Aorta (tissue), 5 donors: Measurements from ENCODE around the gene MAST4. TPM values are rescaled to one million over a fixed set of nuclear protein-coding genes. Genes with fewer than 3 reads are reported as not detected.

Experiments
- ATAC-seq: fragments of 200-7000 bp; cut with Tn5 transposase; one replicate; pipeline ENCODE4 v1.9.1; 2022; ENCODE audit warnings: moderate library complexity; ENCODE audit not compliant: low FRiP score
- DNase-seq, 2 donors: peaks; one replicate each; pipeline ENCODE4 v3.0.0-alpha.2; 2020
- H3K27ac ChIP-seq, 2 donors: one replicate each; pipeline ENCODE4 v1.5.1; 2013; ENCODE audit warnings: low read length in 2 of 2, mild to moderate bottlenecking in 2 of 2, moderate library complexity in 2 of 2, control low read depth in 1 of 2, inconsistent platforms in 1 of 2, low read depth in 1 of 2
- H3K27me3 ChIP-seq, 2 donors: one replicate each; pipeline ENCODE4 v1.6.1; 2013; ENCODE audit warnings: control low read depth in 1 of 2, low read length in 1 of 2, mild to moderate bottlenecking in 1 of 2, moderate library complexity in 1 of 2; ENCODE audit not compliant: insufficient read depth in 2 of 2, control insufficient read depth in 1 of 2
- H3K36me3 ChIP-seq, 2 donors: one replicate each; pipeline ENCODE4 v1.6.1; 2013; ENCODE audit warnings: control low read depth in 1 of 2, low read length in 1 of 2, mild to moderate bottlenecking in 1 of 2; ENCODE audit not compliant: insufficient read depth in 2 of 2, control insufficient read depth in 1 of 2
- H3K4me1 ChIP-seq, 2 donors: one replicate each; pipeline ENCODE4 v1.6.1; 2013; ENCODE audit warnings: low read length in 2 of 2, control low read depth in 1 of 2, mild to moderate bottlenecking in 1 of 2, moderate library complexity in 1 of 2; ENCODE audit not compliant: insufficient read depth in 2 of 2, control insufficient read depth in 1 of 2
- H3K4me3 ChIP-seq, 2 donors: one replicate each; pipeline ENCODE4 v1.5.1; 2013; ENCODE audit warnings: low read length in 2 of 2, control low read depth in 1 of 2, mild to moderate bottlenecking in 1 of 2
- H3K9me3 ChIP-seq: one replicate; pipeline ENCODE4 v1.6.1; 2013; ENCODE audit warnings: mild to moderate bottlenecking, low read length; ENCODE audit not compliant: control insufficient read depth
- WGBS, 2 donors: extraction: QIAGEN DNeasy Blood & Tissue Kit; methylation state at CpG; one replicate each; pipeline ENCODE4 v1.1.7; 2013; 5-methylcytosine and 5-hydroxymethylcytosine counted together
- intact Hi-C, 2 donors: fragments of 100-400 bp; cut with DNase I; formaldehyde crosslinking; loops; one replicate each; pipeline versions ENCODE4 v1.14.2 to v1.15.0; 2022
- polyA plus RNA-seq, 2 donors: library from polyadenylated mRNA; stranded (reverse); fragments of 200-250 nt; gene quantifications; one replicate each; pipeline ENCODE4 v1.2.3, GENCODE V29; 2013
- total RNA-seq, 2 donors: library from RNA; stranded (reverse); fragmentation: NEBNext Ultra II Directional; extraction: Animal tissue kit (Norgen Biotek cat#: 25700); gene quantifications; one replicate each; pipeline ENCODE4 v1.2.1, GENCODE V29; 2021
- donor health status: healthy with polysubstance abuse.
- donor health status: Bipolar disorder and iron deficiency.
- donor health status: DM: no; HTN: no; CAD: no.
- donor health status: DM: no; HTN: no; CAD: no.
- donor health status: DM: yes; HTN: yes; CAD: no.

Gene MAST4
- total and polyA plus RNA-seq, 4 donors = 2.4 to 66.5 (median 24.9) TPM

GRCh38 chr5:66596636-66597182 lies 516 bp downstream of the MAST4 start:
- Histone ChIP-seq H3K9me3 (no peaks in the 10 kb centered on the region), H3K4me1 (no peaks in the 10 kb centered on the region), H3K4me3 (peak overlapping the region; percentile 35 to 42), H3K36me3 (no peaks in the 10 kb centered on the region), H3K27me3 (peaks cover 0 to 3% of the 10 kb centered on the region in 2 donors), H3K27ac (no peak overlapping the region)
- WGBS, 2 donors = 0 to 1% methylated on average over 54 to 56 of the region's 56 CpGs
- intact Hi-C loops = no loop called here
- peak; percentile 62 for ATAC-seq
- peak in 1 of 2 donors; percentile 80 for DNase-seq

GRCh38 chr5:66597183-66597757 lies 1.1 kb downstream of the MAST4 start:
- H3K4me1 ChIP-seq = no peaks in the 10 kb centered on the region
- DNase-seq = peak; percentile 41 to 77
- no peak for ATAC-seq
- 0% methylated on average over 35 of the region's 35 CpGs for WGBS, 2 donors
- H3K4me3 ChIP-seq = peak overlapping the region; percentile 35 to 42
- peaks cover 0 to 3% of the 10 kb centered on the region in 2 donors for H3K27me3 ChIP-seq
- no peaks in the 10 kb centered on the region for H3K9me3 ChIP-seq
- intact Hi-C loops = no loop called here
- H3K27ac ChIP-seq = no peak overlapping the region
- H3K36me3 ChIP-seq = no peaks in the 10 kb centered on the region

GRCh38 chr5:66602621-66603020 lies 6.4 kb downstream of the MAST4 start:
- peaks cover 0 to 3% of the 10 kb centered on the region in 2 donors for H3K27me3 ChIP-seq
- no peaks in the 10 kb centered on the region for H3K4me1 ChIP-seq
- WGBS, 2 donors = 67 to 94% methylated on average over 1 of the region's 1 CpG
- no peak overlapping the region for H3K4me3 ChIP-seq
- intact Hi-C loops = no loop called here
- no peak overlapping the region for H3K27ac ChIP-seq
- DNase-seq = no peak
- H3K9me3 ChIP-seq = no peaks in the 10 kb centered on the region
- ATAC-seq = no peak
- H3K36me3 ChIP-seq = no peaks in the 10 kb centered on the region

DNA sequence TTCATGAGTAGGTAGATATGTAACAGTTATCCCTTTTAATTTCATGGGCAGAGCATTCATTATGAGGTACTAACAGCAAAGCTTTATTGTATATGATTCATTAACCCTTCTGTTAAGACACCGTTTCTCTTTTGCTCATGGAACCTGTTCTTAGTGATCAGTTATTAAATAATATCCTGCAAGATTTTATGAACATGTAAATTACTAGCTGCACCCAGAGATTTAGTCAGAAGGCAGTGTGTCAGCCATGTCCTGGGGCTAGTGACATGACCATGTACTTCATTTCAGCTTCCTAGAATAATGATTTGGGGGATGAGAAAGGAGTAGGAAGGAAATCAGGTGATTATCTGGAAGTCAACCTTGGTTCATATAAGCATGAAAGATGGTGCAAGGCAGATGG lies 7.0 kb downstream of the MAST4 start:
- WGBS, 2 donors = 90% methylated on average over 1 of the region's 1 CpG
- no peak for ATAC-seq
- intact Hi-C loops = no loop called here

GRCh38 chr5:66603881-66604280 lies 7.7 kb downstream of the MAST4 start:
- Histone ChIP-seq H3K4me1 (no peaks in the 10 kb centered on the region), H3K36me3 (no peaks in the 10 kb centered on the region), H3K4me3 (no peak overlapping the region), H3K27me3 (peaks cover 0 to 3% of the 10 kb centered on the region in 2 donors), H3K9me3 (no peaks in the 10 kb centered on the region), H3K27ac (no peak overlapping the region)
- 94 to 95% methylated on average over 4 of the region's 4 CpGs for WGBS, 2 donors
- ATAC-seq (no peak), DNase-seq (no peak)
- intact Hi-C loops = no loop called here

More for the DNA sequence above, 7.0 kb downstream of the MAST4 start:
- DNase-seq = no peak
- Histone ChIP-seq H3K36me3 (no peaks in the 10 kb centered on the region), H3K27ac (no peak overlapping the region), H3K9me3 (no peaks in the 10 kb centered on the region), H3K27me3 (peaks cover 0 to 3% of the 10 kb centered on the region in 2 donors), H3K4me3 (no peak overlapping the region), H3K4me1 (no peaks in the 10 kb centered on the region)

DNA sequence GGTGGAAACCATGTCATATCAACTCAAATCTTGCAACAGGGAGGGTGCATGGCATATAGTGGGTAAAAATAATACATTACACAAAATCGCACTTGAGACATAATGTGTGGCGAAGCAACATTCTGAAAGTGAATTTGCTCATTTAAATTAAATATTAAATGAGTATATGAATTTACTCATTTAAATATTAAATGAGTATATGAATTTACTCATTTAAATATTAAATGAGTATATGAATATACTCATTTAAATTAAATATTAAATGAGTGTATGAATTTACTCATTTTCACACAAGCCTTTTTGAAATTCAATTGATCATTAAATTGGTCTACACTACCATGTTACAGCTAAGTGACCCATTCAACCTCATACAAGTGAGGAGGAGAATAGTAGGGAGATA lies 10.5 kb downstream of the MAST4 start:
- Histone ChIP-seq H3K27me3 (no peaks in the 10 kb centered on the region), H3K4me1 (no peaks in the 10 kb centered on the region), H3K36me3 (no peaks in the 10 kb centered on the region), H3K27ac (no peak overlapping the region), H3K4me3 (no peak overlapping the region), H3K9me3 (no peaks in the 10 kb centered on the region)
- ATAC-seq (no peak), DNase-seq (no peak)
- 95 to 98% methylated on average over 2 of the region's 2 CpGs for WGBS, 2 donors
- intact Hi-C loops = no loop called here

GRCh38 chr5:66608501-66608900 lies 12.3 kb downstream of the MAST4 start:
- H3K36me3 ChIP-seq = no peaks in the 10 kb centered on the region
- H3K4me3 ChIP-seq = no peak overlapping the region
- H3K9me3 ChIP-seq = no peaks in the 10 kb centered on the region
- WGBS, 2 donors = 84 to 89% methylated on average over 6 of the region's 6 CpGs
- DNase-seq = no peak
- no peak overlapping the region for H3K27ac ChIP-seq
- intact Hi-C loops = no loop called here
- no peaks in the 10 kb centered on the region for H3K4me1 ChIP-seq
- ATAC-seq = no peak
- H3K27me3 ChIP-seq = peaks cover 0 to 1% of the 10 kb centered on the region in 2 donors

- H3K27me3 ChIP-seq = peaks cover 0 to 2% of the 10 kb centered on the region in 2 donors
- no peaks in the 10 kb centered on the region for H3K4me1 ChIP-seq
- ATAC-seq = no peak
- DNase-seq = no peak
- H3K9me3 ChIP-seq = no peaks in the 10 kb centered on the region
- H3K36me3 ChIP-seq = no peaks in the 10 kb centered on the region
- H3K27ac ChIP-seq = no peak overlapping the region
- intact Hi-C loops = no loop called here
- no peak overlapping the region for H3K4me3 ChIP-seq
Measured at GRCh38 chr5:66609615-66610014, 13.4 kb downstream of the MAST4 start.

DNA sequence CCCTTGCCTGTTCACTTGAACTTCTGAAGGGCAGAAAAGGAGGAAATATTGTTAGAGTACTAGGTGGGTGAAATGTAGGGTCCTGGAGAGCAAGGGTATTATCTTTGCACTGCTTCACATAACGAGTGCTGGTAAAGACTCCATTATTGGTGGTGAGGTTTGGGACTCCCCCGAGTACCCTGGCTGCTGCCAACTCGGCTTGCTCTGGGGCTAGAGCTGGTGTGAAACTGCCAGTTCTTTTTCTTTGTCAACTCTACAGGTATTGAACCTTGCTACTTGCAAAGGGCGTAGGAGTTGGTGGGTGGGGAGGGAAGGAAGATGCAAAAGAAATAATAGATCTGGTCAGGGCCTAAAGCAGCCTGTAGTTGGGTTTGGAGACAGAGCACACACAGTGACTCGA lies 16.0 kb downstream of the MAST4 start:
- Histone ChIP-seq H3K9me3 (no peaks in the 10 kb centered on the region), H3K4me3 (no peak overlapping the region), H3K27ac (no peak overlapping the region), H3K4me1 (no peaks in the 10 kb centered on the region), H3K36me3 (no peaks in the 10 kb centered on the region), H3K27me3 (peaks cover 0 to 2% of the 10 kb centered on the region in 2 donors)
- intact Hi-C loops = no loop called here
- 71 to 83% methylated on average over 5 of the region's 5 CpGs for WGBS, 2 donors
- ATAC-seq (no peak), DNase-seq (no peak)
